Measurements from ENCODE around the gene LMBR1.

- no peak for TF ChIP-seq CTCF (IDR thresholded peaks at IDR 0.05)
- TF ChIP-seq EP300 (IDR thresholded peaks at IDR 0.05), result no peak
- TF ChIP-seq POLR2A (IDR thresholded peaks at IDR 0.05; ENCODE audit: low read depth), result no peak
These were observed 101.7 kb downstream of the LMBR1 start for GRCh38 chr7:156791241-156791640.
